Activated naive CD4-positive, alpha-beta T cell treated with Interleukin-2 at 50 U/mL for 16 hours (primary cell): ENCODE data around the gene PIP5K1C.
A peak's percentile ranks its signal among the peaks of the same experiment; 100 is the strongest.

ENCODE experiments used
- DNase-seq: peaks from one replicate; pipeline ENCODE4 v3.0.0-alpha.2; 2020

Gene PIP5K1C

GRCh38 chr19:3693025-3693925 is 7.0 kb downstream of the PIP5K1C start:
- DNase-seq = no peak

- DNase-seq = peak; percentile 58
These were observed 7.9 kb downstream of the PIP5K1C start for GRCh38 chr19:3692141-3693024.

DNA sequence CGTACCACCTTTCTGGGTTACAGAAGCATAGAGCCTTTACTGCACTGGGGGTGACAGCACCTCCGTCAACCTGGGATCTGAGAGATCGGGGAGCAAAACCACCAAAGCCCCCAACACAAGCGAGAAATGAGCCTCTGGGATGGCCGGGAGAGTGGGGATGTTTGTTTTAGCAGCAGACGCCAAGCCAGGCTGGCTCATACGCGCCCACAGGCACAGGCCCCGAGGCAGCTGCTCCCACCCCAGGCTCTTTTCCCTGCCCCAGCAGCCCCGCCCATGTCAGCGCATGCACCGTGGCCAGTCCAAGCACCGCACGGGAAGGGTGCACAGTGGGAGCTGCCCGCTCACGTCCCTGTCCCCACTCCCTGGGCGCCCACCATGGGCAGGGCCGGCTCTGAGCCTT is 8.5 kb downstream of the PIP5K1C start:
- DNase-seq = no peak

- DNase-seq = peak; percentile 15
These were observed 8.9 kb downstream of the PIP5K1C start for GRCh38 chr19:3691372-3691716.

GRCh38 chr19:3690551-3691371 is 9.5 kb downstream of the PIP5K1C start:
- DNase-seq = no peak

GRCh38 chr19:3687774-3688706 is 12.2 kb downstream of the PIP5K1C start:
- DNase-seq = peak; percentile 35

GRCh38 chr19:3687393-3687773 is 12.9 kb downstream of the PIP5K1C start:
- no peak for DNase-seq

- DNase-seq = no peak
These were observed 15.4 kb downstream of the PIP5K1C start for GRCh38 chr19:3684817-3685410.

DNA sequence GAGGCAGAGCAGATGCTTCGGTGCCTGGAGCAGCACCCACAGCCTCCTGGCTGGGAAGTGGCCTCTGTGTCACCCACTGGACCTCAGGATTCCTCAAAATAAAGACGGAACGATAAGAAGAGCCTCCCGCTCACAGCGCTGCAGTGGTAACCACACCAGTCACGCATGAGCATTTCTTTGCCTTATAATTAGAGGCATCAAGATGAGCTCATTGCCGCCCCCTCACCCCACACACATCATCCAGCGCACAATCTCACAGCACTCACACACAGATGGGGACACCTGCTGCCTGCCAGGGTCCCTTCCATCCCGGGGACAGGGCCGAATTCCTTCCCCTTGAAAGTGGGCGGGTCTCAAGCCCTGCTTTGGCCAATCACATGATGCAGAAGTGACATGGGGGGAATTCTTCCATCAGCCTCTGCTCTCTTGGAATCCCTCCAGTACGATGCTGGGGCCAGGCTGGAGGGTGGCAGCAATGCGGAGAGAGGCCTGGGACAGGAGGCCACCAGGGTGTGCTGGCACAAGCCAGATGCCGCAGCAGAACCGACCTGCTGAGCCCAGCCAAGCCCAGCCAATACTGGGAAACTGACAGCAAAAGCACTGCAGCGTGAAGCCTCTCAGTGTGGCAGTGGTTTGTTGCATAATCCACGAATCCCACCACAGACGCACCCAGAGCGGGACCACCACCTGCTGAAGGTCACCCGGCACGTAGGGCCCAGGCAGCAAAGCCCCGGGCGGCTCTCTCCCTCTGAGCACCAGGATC is 16.0 kb downstream of the PIP5K1C start:
- DNase-seq = no peak

DNA sequence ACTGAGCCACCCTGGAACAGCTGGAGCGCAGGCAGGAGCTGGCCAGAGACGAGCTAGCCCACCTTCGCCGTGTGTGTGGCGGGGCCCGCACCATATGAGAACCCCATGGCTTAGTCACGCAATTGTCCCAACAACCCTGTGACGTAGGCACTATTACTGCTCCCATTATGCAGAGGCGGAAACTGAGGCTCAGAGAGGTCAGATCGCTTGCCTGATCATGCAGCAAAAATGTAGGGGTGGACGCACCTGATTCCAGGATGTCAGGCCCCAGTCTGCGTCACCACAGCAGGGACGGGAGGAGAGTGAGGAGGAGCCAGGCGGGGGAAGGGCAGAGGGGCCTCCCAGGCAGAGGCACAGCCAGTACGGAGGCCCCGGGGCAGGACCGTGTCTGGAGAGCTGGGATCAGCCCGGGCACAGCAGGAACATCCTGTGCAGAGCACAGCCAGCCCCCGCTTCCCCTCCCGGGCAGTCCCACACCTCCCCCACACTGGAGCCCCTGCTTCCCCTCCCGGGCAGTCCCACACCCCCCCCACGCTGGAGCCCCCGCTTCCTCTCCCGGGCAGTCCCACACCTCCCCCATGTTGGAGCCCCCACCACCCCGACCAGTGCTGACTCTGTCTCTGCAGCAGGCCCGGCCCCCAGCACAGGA is 16.7 kb downstream of the PIP5K1C start:
- no peak for DNase-seq

DNA sequence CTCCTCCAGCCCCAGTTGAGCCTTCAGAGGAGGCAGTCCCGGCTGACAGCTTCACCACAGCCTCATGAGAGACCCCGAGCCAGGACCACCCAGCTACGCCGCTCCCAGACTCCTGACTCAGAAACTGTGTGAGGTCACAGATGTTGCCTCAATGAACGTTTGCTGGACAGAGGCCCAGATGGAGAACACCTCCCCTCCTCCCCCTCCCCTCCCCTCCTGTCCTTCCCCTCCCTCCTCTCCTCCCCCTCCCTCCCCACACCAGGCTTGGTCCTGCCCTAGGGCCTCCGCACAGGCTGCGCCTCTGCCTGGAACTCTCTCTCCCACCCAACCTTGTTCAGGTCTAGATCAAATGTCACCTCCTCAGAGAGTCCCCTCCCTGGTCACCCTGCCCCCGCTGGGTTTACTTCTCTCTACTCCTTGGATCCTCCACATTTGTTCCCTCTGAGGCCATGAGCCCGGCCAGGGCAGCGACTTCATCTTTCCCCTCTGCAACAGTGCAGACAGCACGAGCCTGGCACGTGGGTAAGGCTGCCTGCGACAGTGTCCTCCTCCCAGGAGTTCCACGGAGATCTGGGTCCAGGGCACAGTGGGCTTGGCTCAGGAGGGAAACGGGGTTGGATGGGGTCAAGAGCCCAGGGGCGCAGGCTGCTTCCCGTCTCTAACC is 17.4 kb downstream of the PIP5K1C start:
- no peak for DNase-seq

GRCh38 chr19:3682286-3682685 is 18.0 kb downstream of the PIP5K1C start:
- no peak for DNase-seq

DNA sequence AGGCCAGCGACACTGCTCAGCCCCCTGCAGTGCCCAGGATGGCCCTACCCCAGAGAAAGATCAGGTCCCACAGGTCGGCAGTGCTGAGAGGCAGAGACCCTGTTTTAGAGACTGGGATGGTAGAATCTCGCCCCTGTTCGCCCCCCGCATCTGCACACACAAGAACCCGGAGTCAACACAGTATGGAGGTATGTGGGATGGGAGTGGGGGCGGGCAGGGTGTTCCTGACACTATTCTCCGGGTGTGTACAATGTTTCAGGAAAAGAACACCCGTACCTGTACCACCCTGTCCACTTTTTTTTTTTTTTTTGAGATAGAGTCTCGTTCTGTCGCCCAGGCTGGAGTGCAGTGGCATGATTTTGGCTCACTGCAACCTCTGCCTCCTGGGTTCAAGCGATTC is 19.3 kb downstream of the PIP5K1C start:
- DNase-seq = no peak

GRCh38 chr19:3679581-3679980 is 20.7 kb downstream of the PIP5K1C start:
- no peak for DNase-seq

- DNase-seq = no peak
These were observed 21.1 kb downstream of the PIP5K1C start for GRCh38 chr19:3679138-3679537.

- DNase-seq = no peak
These were observed 22.1 kb downstream of the PIP5K1C start for GRCh38 chr19:3678188-3678587.

GRCh38 chr19:3674784-3675543 is 25.3 kb downstream of the PIP5K1C start:
- no peak for DNase-seq

- DNase-seq = no peak
These were observed 26.5 kb downstream of the PIP5K1C start for GRCh38 chr19:3673506-3674439.
